ENCODE results near the gene NOTO. TPM values are rescaled to one million over a fixed set of nuclear protein-coding genes. Genes with fewer than 3 reads are reported as not detected.

The NOTO gene
- total RNA-seq, 1 experiment from 2014 or later = not detected

DNA sequence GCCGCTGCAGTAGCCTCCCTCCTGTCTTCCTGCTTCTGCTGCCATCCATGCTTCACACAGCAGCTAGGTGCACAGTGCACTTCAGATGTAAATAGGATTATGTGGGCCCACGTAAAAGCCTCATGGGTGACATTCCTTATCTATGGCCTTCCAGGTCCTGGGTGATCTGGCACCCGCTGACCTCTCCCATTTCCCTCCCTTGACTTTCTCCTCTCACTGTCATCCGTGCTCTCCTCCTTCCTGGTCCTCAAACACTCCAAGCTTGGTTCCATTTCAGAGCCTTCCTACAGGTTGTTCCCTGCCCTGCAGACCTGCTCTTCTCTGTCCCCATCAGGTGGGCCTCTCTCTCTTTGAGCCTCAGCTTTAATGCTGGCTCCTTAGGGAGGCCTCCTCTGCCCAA, 7.6 kb downstream of the NOTO start:
- Histone ChIP-seq H3K27ac (ENCODE audit: low read length) (no peak overlapping the region), H2AFZ (ENCODE audit: low read length) (no peak overlapping the region), H3K9me3 (ENCODE audit: low read length) (no peaks in the 10 kb centered on the region), H3K4me2 (ENCODE audit: low read depth, low read length, poor library complexity, severe bottlenecking) (no peak overlapping the region), H3K79me2 (ENCODE audit: low read length) (peaks cover 8% of the 10 kb centered on the region), H3K4me1 (ENCODE audit: low read length) (peaks cover 16% of the 10 kb centered on the region), H4K20me1 (ENCODE audit: insufficient read depth, low read depth, low read length) (no peaks in the 10 kb centered on the region), H3K27me3 (ENCODE audit: low read length) (no peaks in the 10 kb centered on the region), H3K9me2 (replicated peaks; ENCODE audit: insufficient read depth, low read length) (no peaks in the 10 kb centered on the region), H3K4me3 (ENCODE audit: low read length) (no peak overlapping the region), H3K36me3 (ENCODE audit: insufficient read depth, low read length) (no peaks in the 10 kb centered on the region), H3K9ac (ENCODE audit: low read length) (no peak overlapping the region)
- DNase-seq = no peak

DNA sequence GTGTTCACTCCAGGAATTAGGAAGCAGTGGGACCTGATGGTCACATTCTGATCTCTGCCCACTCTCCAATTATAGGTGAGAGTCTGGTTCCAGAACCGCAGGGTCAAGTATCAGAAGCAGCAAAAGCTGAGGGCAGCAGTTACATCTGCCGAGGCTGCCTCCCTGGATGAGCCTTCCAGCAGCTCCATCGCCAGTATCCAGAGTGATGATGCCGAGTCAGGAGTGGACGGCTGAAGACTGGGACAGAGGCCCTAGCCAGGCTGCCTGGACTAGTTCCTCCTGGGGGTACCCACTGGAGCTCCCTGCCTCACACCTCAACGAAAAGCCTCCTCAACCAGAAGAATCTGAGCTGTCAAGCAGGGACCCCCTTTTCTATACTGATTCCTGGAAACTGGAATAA, 8.3 kb downstream of the NOTO start:
- Histone ChIP-seq H3K27ac (ENCODE audit: low read length) (no peak overlapping the region), H3K4me1 (ENCODE audit: low read length) (peaks cover 23% of the 10 kb centered on the region), H3K4me2 (ENCODE audit: low read depth, low read length, poor library complexity, severe bottlenecking) (no peak overlapping the region), H3K4me3 (ENCODE audit: low read length) (no peak overlapping the region), H3K9ac (ENCODE audit: low read length) (no peak overlapping the region), H3K27me3 (ENCODE audit: low read length) (no peaks in the 10 kb centered on the region), H3K79me2 (ENCODE audit: low read length) (peaks cover 15% of the 10 kb centered on the region), H2AFZ (ENCODE audit: low read length) (no peak overlapping the region), H4K20me1 (ENCODE audit: insufficient read depth, low read depth, low read length) (no peaks in the 10 kb centered on the region), H3K9me3 (ENCODE audit: low read length) (no peaks in the 10 kb centered on the region), H3K9me2 (replicated peaks; ENCODE audit: insufficient read depth, low read length) (no peaks in the 10 kb centered on the region), H3K36me3 (ENCODE audit: insufficient read depth, low read length) (no peaks in the 10 kb centered on the region)
- DNase-seq = no peak

- H3K9me3 ChIP-seq (ENCODE audit: low read length) = no peaks in the 10 kb centered on the region
- no peaks in the 10 kb centered on the region for H3K36me3 ChIP-seq (ENCODE audit: insufficient read depth, low read length)
- H3K9ac ChIP-seq (ENCODE audit: low read length) = no peak overlapping the region
- peaks cover 26% of the 10 kb centered on the region for H3K4me1 ChIP-seq (ENCODE audit: low read length)
- H2AFZ ChIP-seq (ENCODE audit: low read length) = no peak overlapping the region
- H3K4me3 ChIP-seq (ENCODE audit: low read length) = no peak overlapping the region
- H3K79me2 ChIP-seq (ENCODE audit: low read length) = peaks cover 29% of the 10 kb centered on the region
- DNase-seq = no peak
- H3K4me2 ChIP-seq (ENCODE audit: low read depth, low read length, poor library complexity, severe bottlenecking) = no peak overlapping the region
- no peaks in the 10 kb centered on the region for H3K27me3 ChIP-seq (ENCODE audit: low read length)
- H4K20me1 ChIP-seq (ENCODE audit: insufficient read depth, low read depth, low read length) = no peaks in the 10 kb centered on the region
- H3K27ac ChIP-seq (ENCODE audit: low read length) = no peak overlapping the region
- no peaks in the 10 kb centered on the region for H3K9me2 ChIP-seq (replicated peaks; ENCODE audit: insufficient read depth, low read length)
Observed at GRCh38 chr2:73212098-73212447, 9.7 kb downstream of the NOTO start.

GRCh38 chr2:73212448-73213176, 10.2 kb downstream of the NOTO start:
- Histone ChIP-seq H3K9ac (ENCODE audit: low read length) (peak overlapping the region; percentile 10; the same call in 1 of the 2 replicates), H3K4me1 (ENCODE audit: low read length) (peaks cover 30% of the 10 kb centered on the region), H2AFZ (ENCODE audit: low read length) (no peak overlapping the region), H3K9me2 (replicated peaks; ENCODE audit: insufficient read depth, low read length) (no peaks in the 10 kb centered on the region), H3K27ac (ENCODE audit: low read length) (no peak overlapping the region), H3K36me3 (ENCODE audit: insufficient read depth, low read length) (no peaks in the 10 kb centered on the region), H3K79me2 (ENCODE audit: low read length) (peaks cover 34% of the 10 kb centered on the region), H3K9me3 (ENCODE audit: low read length) (no peaks in the 10 kb centered on the region), H3K4me2 (ENCODE audit: low read depth, low read length, poor library complexity, severe bottlenecking) (peak overlapping the region; percentile 26), H4K20me1 (ENCODE audit: insufficient read depth, low read depth, low read length) (no peaks in the 10 kb centered on the region), H3K27me3 (ENCODE audit: low read length) (no peaks in the 10 kb centered on the region), H3K4me3 (ENCODE audit: low read length) (no peak overlapping the region)
- DNase-seq = peak; percentile 95

DNA sequence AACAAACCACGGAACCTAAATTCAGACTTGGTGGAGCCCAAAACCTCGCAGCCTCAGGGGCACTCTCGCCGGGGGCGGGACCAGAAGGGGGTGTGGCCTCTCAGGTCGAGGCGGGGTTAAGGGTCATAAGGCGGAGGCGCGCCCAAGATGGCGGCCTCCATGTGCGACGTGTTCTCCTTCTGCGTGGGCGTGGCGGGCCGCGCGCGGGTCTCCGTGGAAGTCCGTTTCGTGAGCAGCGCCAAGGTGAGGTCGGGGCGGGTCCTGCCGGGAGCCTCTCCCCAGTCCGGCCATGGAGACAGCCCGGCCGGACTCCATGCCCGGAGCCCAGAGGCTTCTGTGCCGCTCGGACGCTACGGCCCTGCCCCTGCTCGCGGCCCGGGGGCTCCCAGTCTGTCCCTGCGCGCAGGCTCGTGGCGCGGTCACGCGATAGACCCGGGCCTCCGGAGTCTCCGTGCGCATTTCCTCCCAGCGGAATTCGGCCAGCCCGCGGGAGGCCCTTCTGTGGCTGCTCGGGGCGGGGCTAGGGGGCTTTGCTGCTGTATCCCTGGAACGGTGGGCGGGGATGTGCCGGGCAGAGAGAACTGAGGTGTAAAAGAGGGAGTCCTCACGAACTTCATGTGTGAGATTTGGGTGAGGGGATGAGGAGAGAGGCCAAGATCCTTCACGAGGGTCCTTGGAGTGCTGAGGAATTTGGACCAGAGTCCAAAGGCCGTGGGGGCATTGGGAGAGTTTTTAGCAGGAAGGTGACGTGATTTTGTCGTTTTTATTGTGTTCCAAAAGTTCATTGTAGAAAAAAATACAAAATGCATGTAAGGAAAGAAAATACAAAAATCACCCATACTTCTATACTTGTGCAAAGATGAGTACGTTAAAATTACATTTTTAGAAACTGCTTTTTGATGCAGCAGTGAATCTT, 12.0 kb downstream of the NOTO start, which contains the start of gene SMYD5:
Gene SMYD5 (plus strand): TSS at position 126 of the 916 bp plus-strand sequence. CDS start 22 bp downstream, at position 148.
- no peaks in the 10 kb centered on the region for H3K27me3 ChIP-seq (ENCODE audit: low read length)

DNA sequence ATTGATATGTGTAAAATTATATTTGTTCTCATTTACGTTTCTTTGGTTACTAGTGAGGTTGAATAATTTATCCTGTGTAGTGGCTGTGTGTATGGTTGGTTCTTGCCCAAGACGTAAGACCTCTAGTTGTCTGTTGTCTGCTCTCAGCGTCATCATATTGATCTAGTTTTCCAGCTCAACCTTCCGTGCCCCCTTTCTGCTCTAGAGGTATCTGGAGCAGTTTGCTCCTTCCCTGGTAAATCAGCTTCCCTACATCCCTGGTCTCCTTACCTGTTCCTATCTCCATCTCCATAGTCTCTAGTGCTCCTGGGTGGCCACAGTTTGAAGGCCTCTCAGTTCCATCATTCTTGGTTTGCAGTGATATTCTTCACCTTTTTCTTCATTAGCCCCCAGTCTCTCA, 12.9 kb downstream of the NOTO start:
- H3K79me2 ChIP-seq (ENCODE audit: low read length) = peaks cover 50% of the 10 kb centered on the region

More for the DNA sequence above, 12.0 kb downstream of the NOTO start, which contains the start of gene SMYD5:
- Histone ChIP-seq H2AFZ (ENCODE audit: low read length) (peak within 1 kb of the TSS; percentile 73; the same call in 1 of the 2 replicates), H3K9me3 (ENCODE audit: low read length) (no peaks in the 10 kb centered on the region), H3K79me2 (ENCODE audit: low read length) (peaks cover 50% of the 10 kb centered on the region), H4K20me1 (ENCODE audit: insufficient read depth, low read depth, low read length) (no peaks in the 10 kb centered on the region), H3K4me1 (ENCODE audit: low read length) (peaks cover 30% of the 10 kb centered on the region), H3K9me2 (replicated peaks; ENCODE audit: insufficient read depth, low read length) (no peaks in the 10 kb centered on the region), H3K4me2 (ENCODE audit: low read depth, low read length, poor library complexity, severe bottlenecking) (peak within 1 kb of the TSS; percentile 77), H3K36me3 (ENCODE audit: insufficient read depth, low read length) (no peaks in the 10 kb centered on the region), H3K27ac (ENCODE audit: low read length) (peak within 1 kb of the TSS; percentile 34), H3K4me3 (ENCODE audit: low read length) (peak within 1 kb of the TSS; percentile 81), H3K9ac (ENCODE audit: low read length) (peak within 1 kb of the TSS; percentile 79)
- DNase-seq = peak; percentile 98

DNA sequence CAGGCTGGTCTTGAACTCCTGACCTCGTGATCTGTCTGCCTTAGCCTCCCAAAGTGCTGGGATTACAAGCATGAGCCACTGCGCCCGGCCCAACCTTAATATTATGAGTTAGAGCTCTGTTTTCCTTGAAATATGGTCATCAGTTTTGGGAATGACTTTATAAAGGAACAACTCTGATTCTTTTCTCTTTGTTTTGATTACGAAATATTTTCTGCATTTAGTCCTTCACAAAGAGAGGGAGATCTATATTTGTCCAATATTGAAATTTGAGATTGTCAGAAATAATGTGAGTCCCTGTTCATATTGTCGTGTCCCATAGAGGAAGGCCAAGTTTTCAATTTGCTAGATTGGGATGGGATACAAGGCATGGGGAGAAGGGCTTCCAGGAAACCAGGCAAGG, 14.8 kb downstream of the NOTO start:
- peaks cover 30% of the 10 kb centered on the region for H3K4me1 ChIP-seq (ENCODE audit: low read length)
- H3K4me2 ChIP-seq (ENCODE audit: low read depth, low read length, poor library complexity, severe bottlenecking) = no peak overlapping the region
- H2AFZ ChIP-seq (ENCODE audit: low read length) = no peak overlapping the region
- H3K36me3 ChIP-seq (ENCODE audit: insufficient read depth, low read length) = no peaks in the 10 kb centered on the region; the same call in 1 of the 2 replicates
- H3K27ac ChIP-seq (ENCODE audit: low read length) = no peak overlapping the region
- H3K27me3 ChIP-seq (ENCODE audit: low read length) = no peaks in the 10 kb centered on the region
- H3K9me2 ChIP-seq (replicated peaks; ENCODE audit: insufficient read depth, low read length) = no peaks in the 10 kb centered on the region
- H4K20me1 ChIP-seq (ENCODE audit: insufficient read depth, low read depth, low read length) = no peaks in the 10 kb centered on the region
- H3K4me3 ChIP-seq (ENCODE audit: low read length) = no peak overlapping the region
- H3K9me3 ChIP-seq (ENCODE audit: low read length) = no peaks in the 10 kb centered on the region
- H3K9ac ChIP-seq (ENCODE audit: low read length) = no peak overlapping the region
- DNase-seq = no peak
- H3K79me2 ChIP-seq (ENCODE audit: low read length) = peaks cover 50% of the 10 kb centered on the region

More for the DNA sequence above, 12.9 kb downstream of the NOTO start:
- Histone ChIP-seq H3K9me3 (ENCODE audit: low read length) (no peaks in the 10 kb centered on the region), H3K27ac (ENCODE audit: low read length) (peak overlapping the region; percentile 34; the same call in 1 of the 2 replicates), H3K36me3 (ENCODE audit: insufficient read depth, low read length) (no peaks in the 10 kb centered on the region), H3K4me2 (ENCODE audit: low read depth, low read length, poor library complexity, severe bottlenecking) (peak overlapping the region; percentile 77), H3K27me3 (ENCODE audit: low read length) (no peaks in the 10 kb centered on the region), H3K9me2 (replicated peaks; ENCODE audit: insufficient read depth, low read length) (no peaks in the 10 kb centered on the region), H4K20me1 (ENCODE audit: insufficient read depth, low read depth, low read length) (no peaks in the 10 kb centered on the region), H2AFZ (ENCODE audit: low read length) (no peak overlapping the region), H3K9ac (ENCODE audit: low read length) (peak overlapping the region; percentile 79), H3K4me3 (ENCODE audit: low read length) (peak overlapping the region; percentile 81), H3K4me1 (ENCODE audit: low read length) (peaks cover 30% of the 10 kb centered on the region)
- DNase-seq = no peak

- no peak overlapping the region for H3K4me3 ChIP-seq (ENCODE audit: low read length)
- H3K4me2 ChIP-seq (ENCODE audit: low read depth, low read length, poor library complexity, severe bottlenecking) = no peak overlapping the region
Observed at GRCh38 chr2:73217826-73218225, 15.5 kb downstream of the NOTO start.

More at GRCh38 chr2:73217826-73218225, 15.5 kb downstream of the NOTO start:
- no peak for DNase-seq
- Histone ChIP-seq H3K36me3 (ENCODE audit: insufficient read depth, low read length) (no peaks in the 10 kb centered on the region; the same call in 1 of the 2 replicates), H3K27ac (ENCODE audit: low read length) (no peak overlapping the region), H3K9me3 (ENCODE audit: low read length) (no peaks in the 10 kb centered on the region), H4K20me1 (ENCODE audit: insufficient read depth, low read depth, low read length) (no peaks in the 10 kb centered on the region), H3K79me2 (ENCODE audit: low read length) (peaks cover 50% of the 10 kb centered on the region), H3K27me3 (ENCODE audit: low read length) (no peaks in the 10 kb centered on the region), H2AFZ (ENCODE audit: low read length) (no peak overlapping the region), H3K9ac (ENCODE audit: low read length) (no peak overlapping the region), H3K4me1 (ENCODE audit: low read length) (peaks cover 26% of the 10 kb centered on the region), H3K9me2 (replicated peaks; ENCODE audit: insufficient read depth, low read length) (no peaks in the 10 kb centered on the region)

All from Karpas-422 (cell line).